Mucosa of gallbladder (tissue), 1 donor: Measurements from ENCODE around the gene LYPD6B. TPM values are rescaled to one million over a fixed set of nuclear protein-coding genes. Genes with fewer than 3 reads are reported as not detected.
A peak's percentile ranks its signal among the peaks of the same experiment; 100 is the strongest.

ENCODE experiments used
- DNase-seq: peaks from one replicate; pipeline ENCODE4 v3.0.0-alpha.2; 2020; ENCODE audit warnings: low spot score
- total RNA-seq: library from RNA; stranded (reverse); gene quantifications from one replicate; pipeline ENCODE4 v1.2.1, GENCODE V29; 2021
- donor health status: DM: no; HTN: no; CAD: no.

Gene LYPD6B
- total RNA-seq, 1 donor from 2014 or later = 98.5 TPM

GRCh38 chr2:149119368-149119767 lies 80.9 kb downstream of the LYPD6B start:
- no peak for DNase-seq

- no peak for DNase-seq
Observed at GRCh38 chr2:149122516-149122915, 84.0 kb downstream of the LYPD6B start.

- peak; percentile 50 for DNase-seq
Observed at GRCh38 chr2:149125031-149125725, 86.7 kb downstream of the LYPD6B start.

- no peak for DNase-seq
Observed at GRCh38 chr2:149129433-149129832, 90.9 kb downstream of the LYPD6B start.

- DNase-seq = no peak
Observed at GRCh38 chr2:149132339-149132738, 93.8 kb downstream of the LYPD6B start.

- DNase-seq = no peak
Observed at GRCh38 chr2:149132901-149133300, 94.4 kb downstream of the LYPD6B start.

- no peak for DNase-seq
Observed at GRCh38 chr2:149134335-149134923, 95.9 kb downstream of the LYPD6B start.

GRCh38 chr2:149136111-149136510 lies 97.6 kb downstream of the LYPD6B start:
- no peak for DNase-seq

GRCh38 chr2:149141046-149141445 lies 102.5 kb downstream of the LYPD6B start:
- peak; percentile 30 for DNase-seq

GRCh38 chr2:149143734-149144133 lies 105.2 kb downstream of the LYPD6B start:
- DNase-seq = no peak

GRCh38 chr2:149145314-149146295 lies 107.1 kb downstream of the LYPD6B start:
- DNase-seq = no peak

- DNase-seq = no peak
Observed at GRCh38 chr2:149146876-149147275, 108.4 kb downstream of the LYPD6B start.

GRCh38 chr2:149148194-149149006 lies 109.9 kb downstream of the LYPD6B start:
- no peak for DNase-seq

GRCh38 chr2:149149007-149149297 lies 110.5 kb downstream of the LYPD6B start:
- no peak for DNase-seq

- DNase-seq = no peak
Observed at GRCh38 chr2:149152469-149152953, 114.0 kb downstream of the LYPD6B start.

- no peak for DNase-seq
Observed at GRCh38 chr2:149155196-149155969, 116.9 kb downstream of the LYPD6B start.

GRCh38 chr2:149155988-149156387 lies 117.5 kb downstream of the LYPD6B start:
- no peak for DNase-seq

- DNase-seq = no peak
Observed at GRCh38 chr2:149156971-149157740, 118.7 kb downstream of the LYPD6B start.

GRCh38 chr2:149158957-149159356 lies 120.5 kb downstream of the LYPD6B start:
- DNase-seq = no peak

GRCh38 chr2:149160195-149160594 lies 121.7 kb downstream of the LYPD6B start:
- no peak for DNase-seq
